Lower leg skin (tissue), 3 donors: Measurements from ENCODE around the gene SAAL1.

ENCODE experiments used
- CTCF ChIP-seq, 3 donors: fragments of 450-650 bp; IDR thresholded peaks; one replicate each; pipeline ENCODE4 v1.5.1; 2016; ENCODE audit warnings: antibody characterized with exemption in 3 of 3, mild to moderate bottlenecking in 3 of 3, moderate library complexity in 2 of 3
- POLR2A ChIP-seq, 2 donors: fragments of 450-650 bp; IDR thresholded peaks; one replicate each; pipeline ENCODE4 v1.6.1; 2016 to 2017; ENCODE audit warnings: antibody characterized with exemption in 2 of 2, mild to moderate bottlenecking in 1 of 2, moderate library complexity in 1 of 2

- TF ChIP-seq CTCF (IDR thresholded peaks at IDR 0.05) (no peak), POLR2A (IDR thresholded peaks at IDR 0.05) (no peak)
These were observed 24.3 kb downstream of the SAAL1 start for GRCh38 chr11:18081551-18081950.
